ENCODE results near the gene TCEANC2.

GRCh38 chr1:54120698-54121481 lies 67.5 kb downstream of the TCEANC2 start:
- TF ChIP-seq CTCF (IDR thresholded peaks at IDR 0.05) (no peak), TEAD4 (IDR thresholded peaks at IDR 0.05; ENCODE audit: borderline replicate concordance, insufficient read depth) (no peak), PBX3 (IDR thresholded peaks at IDR 0.05) (no peak), EP300 (IDR thresholded peaks at IDR 0.05; ENCODE audit: borderline replicate concordance in 1 of 2, low read depth in 1 of 2, low read length in 1 of 2) (no peak), MXI1 (IDR thresholded peaks at IDR 0.05; ENCODE audit: low read depth, low read length) (no peak), MAX (IDR thresholded peaks at IDR 0.05; ENCODE audit: low read depth) (no peak)

All from SK-N-SH (cell line).